Left ventricle myocardium inferior (tissue), 1 donor: Measurements from ENCODE around the gene PSMD1. TPM values are rescaled to one million over a fixed set of nuclear protein-coding genes. Genes with fewer than 3 reads are reported as not detected.
A peak's percentile ranks its signal among the peaks of the same experiment; 100 is the strongest.
"Not testable (repeated sequence)": the region's sequence is repeated elsewhere in the genome, so short reads cannot be mapped to it uniquely, and the experiment has no call there.

Experiments
- DNase-seq: peaks from one replicate; pipeline ENCODE4 v3.0.0-alpha.2; 2020
- H3K27ac ChIP-seq: fragments of 200-600 bp; replicated peaks from 2 replicates; pipeline ENCODE4 v1.8.0; 2021
- H3K27me3 ChIP-seq: fragments of 200-600 bp; 2 replicates; pipeline ENCODE4 v1.8.0; 2021; ENCODE audit warnings: low read depth
- H3K36me3 ChIP-seq: fragments of 200-600 bp; 2 replicates; pipeline ENCODE4 v1.8.0; 2021
- H3K4me1 ChIP-seq: fragments of 200-600 bp; 2 replicates; pipeline ENCODE4 v1.8.0; 2021
- H3K4me3 ChIP-seq: fragments of 200-600 bp; 2 replicates; pipeline ENCODE4 v1.8.0; 2021; ENCODE audit warnings: mild to moderate bottlenecking, moderate library complexity
- H3K9me3 ChIP-seq: fragments of 200-600 bp; replicated peaks from 2 replicates; pipeline ENCODE4 v1.8.0; 2021
- intact Hi-C: fragments of 100-400 bp; cut with micrococcal nuclease; formaldehyde crosslinking; loops from one replicate; pipeline ENCODE4 v1.11.0; 2022
- total RNA-seq: library from RNA; stranded (reverse); fragmentation: NEBNext Ultra II Directional; extraction: Animal tissue kit (Norgen Biotek cat#: 25700); gene quantifications from one replicate; pipeline ENCODE4 v1.2.1, GENCODE V29; 2021
- TF ChIP-seq, protein P1 (sequence below): fragments of 200-600 bp; IDR thresholded peaks from 2 replicates; pipeline ENCODE4 v1.8.0; 2021; ENCODE audit warnings: antibody characterized with exemption, mild to moderate bottlenecking, borderline replicate concordance
- donor health status: DM: no; HTN: yes; CAD: no; lungs with severe emphysema.

Gene PSMD1
- total RNA-seq, 1 donor from 2014 or later, result 90.5 TPM

- no peak for DNase-seq
- no peaks in the 10 kb centered on the region for H3K27me3 ChIP-seq
- intact Hi-C loops, result no loop called here
- H3K4me1 ChIP-seq, result peaks cover 36% of the 10 kb centered on the region
- no peak overlapping the region for H3K27ac ChIP-seq
- H3K4me3 ChIP-seq, result no peak overlapping the region
- TF ChIP-seq, protein P1, sequence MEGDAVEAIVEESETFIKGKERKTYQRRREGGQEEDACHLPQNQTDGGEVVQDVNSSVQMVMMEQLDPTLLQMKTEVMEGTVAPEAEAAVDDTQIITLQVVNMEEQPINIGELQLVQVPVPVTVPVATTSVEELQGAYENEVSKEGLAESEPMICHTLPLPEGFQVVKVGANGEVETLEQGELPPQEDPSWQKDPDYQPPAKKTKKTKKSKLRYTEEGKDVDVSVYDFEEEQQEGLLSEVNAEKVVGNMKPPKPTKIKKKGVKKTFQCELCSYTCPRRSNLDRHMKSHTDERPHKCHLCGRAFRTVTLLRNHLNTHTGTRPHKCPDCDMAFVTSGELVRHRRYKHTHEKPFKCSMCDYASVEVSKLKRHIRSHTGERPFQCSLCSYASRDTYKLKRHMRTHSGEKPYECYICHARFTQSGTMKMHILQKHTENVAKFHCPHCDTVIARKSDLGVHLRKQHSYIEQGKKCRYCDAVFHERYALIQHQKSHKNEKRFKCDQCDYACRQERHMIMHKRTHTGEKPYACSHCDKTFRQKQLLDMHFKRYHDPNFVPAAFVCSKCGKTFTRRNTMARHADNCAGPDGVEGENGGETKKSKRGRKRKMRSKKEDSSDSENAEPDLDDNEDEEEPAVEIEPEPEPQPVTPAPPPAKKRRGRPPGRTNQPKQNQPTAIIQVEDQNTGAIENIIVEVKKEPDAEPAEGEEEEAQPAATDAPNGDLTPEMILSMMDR, result no peak
- H3K36me3 ChIP-seq, result no peaks in the 10 kb centered on the region
- no peaks in the 10 kb centered on the region for H3K9me3 ChIP-seq
Observed at GRCh38 chr2:231133365-231134099, 76.9 kb downstream of the PSMD1 start.

- Histone ChIP-seq H3K4me1 (peaks cover 36% of the 10 kb centered on the region), H3K9me3 (no peaks in the 10 kb centered on the region), H3K27ac (peak overlapping the region; percentile 4), H3K27me3 (no peaks in the 10 kb centered on the region), H3K36me3 (no peaks in the 10 kb centered on the region), H3K4me3 (no peak overlapping the region)
- intact Hi-C loops, result no loop called here
- DNase-seq, result no peak
- TF ChIP-seq, protein P1, result no peak
Observed at GRCh38 chr2:231134910-231135655, 78.4 kb downstream of the PSMD1 start.

GRCh38 chr2:231138699-231139098 is 82.0 kb downstream of the PSMD1 start:
- no peak for DNase-seq
- intact Hi-C loops, result no loop called here
- H3K4me3 ChIP-seq, result no peak overlapping the region
- no peaks in the 10 kb centered on the region for H3K27me3 ChIP-seq
- no peaks in the 10 kb centered on the region for H3K9me3 ChIP-seq
- TF ChIP-seq, protein P1, result no peak
- no peak overlapping the region for H3K27ac ChIP-seq
- no peaks in the 10 kb centered on the region for H3K36me3 ChIP-seq
- peaks cover 11% of the 10 kb centered on the region for H3K4me1 ChIP-seq

DNA sequence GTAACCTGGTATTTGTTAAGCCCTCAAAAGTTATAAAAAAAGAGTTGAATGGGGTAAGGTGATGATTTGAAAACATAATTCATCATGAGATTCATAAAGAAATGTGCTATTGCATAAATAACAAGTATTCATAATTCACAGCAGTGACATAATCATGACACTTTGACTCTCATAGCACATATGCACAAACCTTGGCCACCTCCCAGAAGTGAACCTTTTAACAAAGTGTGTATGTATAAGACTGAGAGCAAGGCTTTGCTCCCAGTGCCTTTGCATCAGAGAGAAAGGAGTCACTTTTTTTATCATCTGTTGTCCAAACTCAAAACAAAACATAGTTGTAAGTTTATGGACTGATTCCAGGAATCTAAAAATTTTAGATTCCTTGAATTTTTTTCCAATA is 83.1 kb downstream of the PSMD1 start:
- intact Hi-C loops, result no loop called here
- Histone ChIP-seq H3K27ac (no peak overlapping the region), H3K9me3 (no peaks in the 10 kb centered on the region), H3K27me3 (no peaks in the 10 kb centered on the region), H3K4me1 (peaks cover 8% of the 10 kb centered on the region), H3K36me3 (no peaks in the 10 kb centered on the region), H3K4me3 (no peak overlapping the region)
- TF ChIP-seq, protein P1, result no peak
- no peak for DNase-seq

DNA sequence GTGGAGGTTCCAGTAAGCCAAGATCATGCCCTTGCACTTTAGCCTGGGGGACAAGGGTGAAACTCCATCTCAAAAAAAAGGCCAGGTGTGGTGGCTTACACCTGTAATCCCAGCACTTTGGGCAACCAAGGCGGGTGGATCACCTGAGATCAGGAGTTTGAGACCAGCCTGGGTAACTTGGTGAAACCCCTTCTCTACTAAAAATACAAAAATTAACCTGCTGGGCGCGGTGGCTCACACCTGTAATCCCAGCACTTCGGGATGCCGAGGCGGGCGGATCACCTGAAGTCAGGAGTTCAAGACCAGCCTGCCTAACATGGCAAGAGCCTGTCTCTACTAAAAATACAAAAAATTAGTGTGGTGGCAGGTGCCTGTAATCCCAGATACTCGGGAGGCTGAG is 84.1 kb downstream of the PSMD1 start:
- intact Hi-C loops, H3K4me1 ChIP-seq, H3K36me3 ChIP-seq, H3K4me3 ChIP-seq, H3K9me3 ChIP-seq, H3K27me3 ChIP-seq, DNase-seq, H3K27ac ChIP-seq: not testable (repeated sequence)

DNA sequence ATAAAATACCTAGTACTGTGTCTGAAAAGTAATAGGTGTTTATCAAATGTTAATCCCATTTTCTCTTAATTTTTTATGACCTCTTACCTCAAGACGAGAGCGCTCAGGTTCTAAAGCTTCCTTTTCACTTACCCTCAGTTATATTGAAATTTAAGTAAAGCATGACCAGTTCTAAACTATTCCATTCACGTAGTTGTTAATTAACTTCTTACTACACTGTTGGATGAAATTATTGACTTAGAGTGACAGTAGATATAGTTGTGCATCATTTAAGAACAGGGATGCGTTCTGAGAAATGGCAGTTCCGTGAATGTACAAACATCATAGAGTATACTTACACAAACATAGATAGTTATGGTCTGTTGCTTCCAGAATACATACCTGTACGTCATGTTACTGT is 88.2 kb downstream of the PSMD1 start:
- TF ChIP-seq, protein P1, result no peak
- no peak for DNase-seq
- H3K9me3 ChIP-seq, result no peaks in the 10 kb centered on the region
- no peak overlapping the region for H3K4me3 ChIP-seq
- H3K27me3 ChIP-seq, result no peaks in the 10 kb centered on the region
- intact Hi-C loops, result no loop called here
- no peaks in the 10 kb centered on the region for H3K4me1 ChIP-seq
- no peak overlapping the region for H3K27ac ChIP-seq
- H3K36me3 ChIP-seq, result peaks cover 28% of the 10 kb centered on the region
